ENCODE measurements around the gene LIMD2.
"Not testable (repeated sequence)": the region's sequence is repeated elsewhere in the genome, so short reads cannot be mapped to it uniquely, and the experiment has no call there.

LIMD2 gene

DNA sequence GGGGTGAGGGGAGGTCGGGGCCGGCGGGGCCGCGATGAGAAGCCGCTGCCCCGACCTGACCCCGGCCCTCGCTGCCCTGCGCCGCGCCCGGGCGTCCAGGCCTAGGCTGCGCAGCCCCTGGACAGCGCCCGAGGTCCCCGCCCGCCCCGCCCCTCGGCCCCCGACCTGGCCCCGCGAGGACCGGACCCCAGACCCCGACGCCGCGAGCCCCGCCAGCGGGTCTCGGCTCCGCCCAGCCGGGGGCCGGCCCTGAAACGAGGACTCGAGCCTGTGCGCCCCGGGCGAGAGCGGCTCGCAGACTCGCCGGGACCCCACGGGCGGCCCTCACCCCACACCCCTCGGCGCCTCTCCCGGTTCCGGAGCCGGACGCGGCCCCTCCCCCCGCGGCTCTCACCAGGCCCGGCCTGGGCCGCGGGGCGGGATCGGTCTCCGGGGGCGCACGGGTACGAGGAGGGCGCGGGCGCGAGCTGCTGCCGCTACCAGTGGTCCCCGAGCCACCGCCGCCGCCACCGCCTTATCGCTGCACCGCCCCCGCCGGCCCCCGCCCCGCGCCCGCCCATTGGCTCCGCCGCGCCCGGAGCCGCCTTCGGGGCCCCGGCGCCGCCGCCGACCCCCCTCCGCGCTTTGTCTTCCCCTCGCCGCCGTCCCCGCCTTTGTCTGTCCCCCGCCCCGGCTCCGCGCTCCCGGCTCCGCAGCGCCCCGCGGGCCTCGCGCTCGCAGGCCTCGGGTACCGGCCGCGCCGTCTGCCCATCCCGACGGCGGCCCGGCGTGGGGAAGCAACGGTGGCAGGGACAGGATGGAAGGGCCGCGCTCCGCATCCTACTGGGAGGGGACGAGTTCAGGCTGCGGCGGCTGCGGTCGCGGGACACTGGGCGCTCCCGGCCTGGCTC lies at the start of gene LIMD2:
LIMD2 (minus strand) TSS at position 488 of the 890 bp plus-strand sequence. CDS start 827 bp downstream, outside the sequence.
- Mint-ChIP-seq H3K4me1 (peaks cover 64% of the 10 kb centered on the region), H3K27ac (peak within 1 kb of the TSS; percentile 99), H3K9me3 (no peaks in the 10 kb centered on the region), H3K36me3 (peaks cover 64% of the 10 kb centered on the region), H3K4me3 (peak within 1 kb of the TSS; percentile 94), H3K27me3 (peaks cover 5% of the 10 kb centered on the region)
- peak; percentile 90 for DNase-seq
- CTCF ChIA-PET: interaction anchor here (0.6 kb wide), 1 partner anchor 11 kb away, joined by 3 read pairs; no protein-coding TSS in a partner anchor

DNA sequence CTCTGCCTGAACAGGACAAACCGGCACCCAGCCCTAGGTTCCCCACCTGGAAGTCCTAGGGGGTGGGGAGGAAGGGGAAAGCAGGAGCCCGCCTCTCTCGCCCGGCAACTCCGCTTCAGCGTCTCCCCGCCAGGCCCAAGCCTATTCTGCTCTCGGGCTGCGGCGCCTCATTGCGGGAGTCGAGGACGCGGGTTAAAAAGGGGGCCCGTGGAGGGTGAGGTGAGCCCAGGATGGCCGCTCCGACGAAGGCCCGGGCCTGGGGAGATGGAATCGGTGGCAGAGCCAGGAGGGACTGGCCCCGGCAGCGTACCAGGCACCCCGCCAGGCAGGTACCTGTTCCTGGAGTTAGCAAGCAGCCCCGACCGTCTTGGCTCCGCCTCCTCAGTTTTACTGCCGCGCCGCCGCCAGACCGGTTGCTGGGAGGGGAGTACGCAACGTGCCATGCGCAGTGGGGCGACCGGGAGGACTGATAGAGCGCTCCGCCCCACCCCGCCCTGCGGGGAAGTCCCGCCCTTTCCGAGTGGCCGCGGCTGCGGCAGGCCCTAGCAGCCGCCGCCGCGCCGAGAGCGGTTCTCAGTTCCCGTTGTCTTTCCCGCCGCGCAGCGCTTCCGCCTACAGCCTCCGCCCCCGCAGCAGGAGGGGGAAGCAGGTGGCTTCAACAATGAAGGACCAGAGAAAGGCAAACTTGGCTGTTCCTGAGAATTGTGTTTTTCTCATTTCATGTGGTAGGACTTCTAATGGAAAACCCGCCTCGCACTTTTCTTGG lies 41.7 kb upstream of the LIMD2 start, which contains the start of gene STRADA:
STRADA (minus strand) TSS at position 392 of the 766 bp plus-strand sequence. CDS start 13,430 bp downstream, outside the sequence.
- H3K4me1 Mint-ChIP-seq: peaks cover 34% of the 10 kb centered on the region
- DNase-seq: peak; percentile 100
- H3K27me3 Mint-ChIP-seq: no peaks in the 10 kb centered on the region
- H3K27ac Mint-ChIP-seq: peak within 1 kb of the TSS; percentile 93
- H3K9me3 Mint-ChIP-seq: no peaks in the 10 kb centered on the region
- H3K4me3 Mint-ChIP-seq: peak within 1 kb of the TSS; percentile 91
- CTCF ChIA-PET: interaction anchor here (0.8 to 1.4 kb wide), 2 partner anchors 25 to 92 kb away, joined by 3 to 8 read pairs; no protein-coding TSS in a partner anchor
- peaks cover 16% of the 10 kb centered on the region for H3K36me3 Mint-ChIP-seq

DNA sequence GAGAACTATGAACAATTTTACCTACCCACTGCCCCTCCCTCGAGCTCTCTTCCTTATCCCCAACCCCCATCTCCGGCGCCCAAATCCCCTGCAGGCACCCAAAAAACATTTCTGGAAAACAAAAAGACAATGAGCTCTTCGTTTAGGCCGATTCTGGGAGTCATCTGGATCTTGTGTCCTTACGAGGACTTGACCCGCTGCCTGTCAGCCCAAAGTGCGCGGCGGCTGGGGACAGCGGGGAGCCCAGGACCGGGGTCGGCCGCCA lies 41.1 kb upstream of the LIMD2 start:
- Mint-ChIP-seq H3K4me3 (peak overlapping the region; percentile 91), H3K36me3 (peaks cover 14% of the 10 kb centered on the region), H3K9me3 (no peaks in the 10 kb centered on the region), H3K27ac (peak overlapping the region; percentile 93), H3K27me3 (no peaks in the 10 kb centered on the region), H3K4me1 (peaks cover 34% of the 10 kb centered on the region)
- CTCF ChIA-PET: no interaction called here
- no peak for DNase-seq

DNA sequence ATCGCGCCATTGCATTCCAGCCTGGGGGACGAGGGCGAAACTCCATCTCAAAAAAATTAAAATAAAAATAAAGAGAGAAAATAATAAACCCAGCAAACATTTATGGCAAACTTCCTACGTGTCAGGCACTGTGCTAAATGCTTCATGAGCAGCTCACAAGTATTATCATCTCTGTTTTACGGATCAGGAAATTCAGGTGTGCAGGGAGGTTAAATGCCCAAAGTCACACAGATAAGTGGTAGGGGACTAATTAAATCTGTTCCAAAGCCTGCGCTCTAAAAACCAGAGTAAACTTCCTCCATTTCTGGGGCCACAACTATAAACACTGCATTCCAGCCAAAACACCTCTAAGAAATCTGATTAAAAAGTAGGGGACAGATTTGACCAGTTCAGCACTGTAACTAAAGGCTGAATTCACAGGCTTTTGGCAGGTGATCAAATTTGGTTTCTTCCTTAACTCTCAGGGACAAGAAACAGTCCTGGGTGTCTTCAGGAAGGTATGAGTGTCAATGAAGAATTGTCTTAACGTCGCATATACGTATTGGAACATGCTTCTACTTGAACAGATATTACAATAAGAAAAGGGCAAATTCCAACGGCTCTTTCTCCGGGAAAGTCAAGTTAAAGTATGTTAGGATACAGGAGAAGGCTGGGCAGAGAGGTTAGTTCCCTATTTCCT lies 40.7 kb upstream of the LIMD2 start:
- DNase-seq: no peak
- Mint-ChIP-seq H3K36me3 (peaks cover 9% of the 10 kb centered on the region), H3K27me3 (no peaks in the 10 kb centered on the region), H3K27ac (peak overlapping the region; percentile 93), H3K4me3 (peak overlapping the region; percentile 91), H3K9me3 (no peaks in the 10 kb centered on the region), H3K4me1 (peaks cover 34% of the 10 kb centered on the region)
- CTCF ChIA-PET: no interaction called here

DNA sequence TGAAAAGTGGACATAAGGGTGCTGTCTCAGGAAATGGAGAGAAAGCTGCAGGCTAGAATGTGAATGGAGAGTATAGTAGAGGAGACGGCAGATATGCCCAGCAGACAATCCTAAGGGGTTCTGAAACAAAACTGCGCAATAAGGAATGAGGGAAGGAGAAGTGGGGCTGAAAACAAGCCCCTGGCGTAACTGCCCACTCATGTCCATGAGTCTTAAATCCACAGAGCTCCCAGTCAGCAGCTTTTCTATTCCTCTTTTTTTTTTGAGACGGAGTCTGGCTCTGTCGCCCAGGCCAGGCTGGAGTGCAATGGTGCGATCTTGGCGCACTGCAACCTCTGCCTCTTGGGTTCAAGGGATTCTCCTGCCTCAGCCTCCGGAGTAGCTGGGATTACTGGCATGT lies 35.8 kb upstream of the LIMD2 start:
- Mint-ChIP-seq H3K4me3 (no peak overlapping the region), H3K4me1 (peaks cover 20% of the 10 kb centered on the region), H3K27ac (no peak overlapping the region), H3K36me3 (peaks cover 8% of the 10 kb centered on the region), H3K27me3 (no peaks in the 10 kb centered on the region), H3K9me3 (no peaks in the 10 kb centered on the region)
- no peak for DNase-seq
- CTCF ChIA-PET: interaction anchor here (1.0 to 1.5 kb wide), 3 partner anchors 25 to 33 kb away, joined by 3 to 4 read pairs (median 3); no protein-coding TSS in a partner anchor

DNA sequence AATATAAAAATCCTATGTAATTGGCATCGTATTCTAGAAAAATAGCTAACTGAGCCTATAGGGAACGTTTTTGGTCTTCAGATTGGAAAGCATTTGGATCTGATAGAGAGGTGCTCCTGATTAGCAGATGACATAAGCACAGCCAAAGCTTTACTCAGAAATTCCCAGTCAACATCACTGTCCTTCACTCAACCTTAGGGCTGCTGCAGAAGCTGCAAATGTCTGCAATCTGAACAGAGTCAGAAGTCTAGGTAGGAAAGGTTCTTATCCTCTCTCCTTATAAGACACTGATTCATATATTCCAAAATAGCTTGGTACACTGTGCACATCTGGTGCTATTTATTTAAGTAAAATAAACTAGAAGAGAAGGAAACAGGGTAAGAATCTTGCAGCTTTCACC lies 22.5 kb upstream of the LIMD2 start:
- H3K9me3 Mint-ChIP-seq: no peaks in the 10 kb centered on the region
- DNase-seq: no peak
- no peaks in the 10 kb centered on the region for H3K4me1 Mint-ChIP-seq
- H3K27ac Mint-ChIP-seq: no peak overlapping the region
- CTCF ChIA-PET: interaction anchor here (2.9 kb wide), 1 partner anchor 13 kb away, joined by 19 read pairs; no protein-coding TSS in a partner anchor
- no peak overlapping the region for H3K4me3 Mint-ChIP-seq
- H3K36me3 Mint-ChIP-seq: peaks cover 26% of the 10 kb centered on the region
- H3K27me3 Mint-ChIP-seq: no peaks in the 10 kb centered on the region

DNA sequence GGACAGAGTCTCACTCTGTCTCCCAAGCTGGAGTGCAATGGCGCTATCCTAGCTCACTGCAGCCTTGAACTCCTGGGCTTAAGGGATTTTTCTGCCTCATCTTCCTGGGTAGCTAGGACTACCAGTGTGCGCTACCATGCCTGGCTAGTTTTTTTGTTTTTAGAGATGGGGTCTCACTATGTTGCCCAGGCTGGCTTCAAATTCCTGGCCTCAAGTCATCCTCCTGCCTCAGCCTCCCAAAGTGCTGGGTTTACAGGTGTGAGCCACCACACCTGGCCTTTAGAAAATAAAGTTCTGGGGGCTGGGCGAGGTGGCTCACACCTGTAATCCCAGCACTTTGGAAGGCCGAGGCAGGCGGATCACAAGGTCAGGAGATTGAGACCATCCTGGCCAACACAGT lies 20.3 kb upstream of the LIMD2 start:
- CTCF ChIA-PET: interaction anchor here (0.6 to 2.9 kb wide), 3 partner anchors 10 to 157 kb away, joined by 3 to 19 read pairs (median 3); no protein-coding TSS in a partner anchor
- not testable (repeated sequence) for H3K9me3 Mint-ChIP-seq, H3K27ac Mint-ChIP-seq, H3K4me1 Mint-ChIP-seq, DNase-seq, H3K4me3 Mint-ChIP-seq, H3K27me3 Mint-ChIP-seq
- peaks cover 24% of the 10 kb centered on the region for H3K36me3 Mint-ChIP-seq

DNA sequence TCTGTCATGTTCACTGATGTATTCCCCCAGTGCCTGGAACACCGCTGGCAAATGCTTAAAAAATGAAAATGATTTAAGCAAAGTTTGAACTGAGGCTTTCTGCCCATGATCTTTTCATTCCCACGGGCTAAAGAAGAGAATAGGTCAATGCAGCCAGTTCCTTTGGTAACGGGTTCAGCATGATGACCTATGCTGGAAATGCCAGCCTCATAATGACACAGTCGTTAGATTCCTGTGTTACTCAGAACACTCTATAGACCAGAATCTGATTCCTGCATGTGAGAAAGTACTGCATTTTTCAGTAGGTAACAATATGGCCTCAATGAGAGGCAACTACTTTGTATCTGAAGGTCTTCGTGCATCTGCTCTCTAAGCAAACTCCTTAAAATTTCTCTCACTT lies 19.1 kb upstream of the LIMD2 start:
- no peak overlapping the region for H3K27ac Mint-ChIP-seq
- H3K36me3 Mint-ChIP-seq: peaks cover 22% of the 10 kb centered on the region
- H3K9me3 Mint-ChIP-seq: no peaks in the 10 kb centered on the region
- DNase-seq: no peak
- CTCF ChIA-PET: no interaction called here
- no peaks in the 10 kb centered on the region for H3K4me1 Mint-ChIP-seq
- no peak overlapping the region for H3K4me3 Mint-ChIP-seq
- no peaks in the 10 kb centered on the region for H3K27me3 Mint-ChIP-seq

DNA sequence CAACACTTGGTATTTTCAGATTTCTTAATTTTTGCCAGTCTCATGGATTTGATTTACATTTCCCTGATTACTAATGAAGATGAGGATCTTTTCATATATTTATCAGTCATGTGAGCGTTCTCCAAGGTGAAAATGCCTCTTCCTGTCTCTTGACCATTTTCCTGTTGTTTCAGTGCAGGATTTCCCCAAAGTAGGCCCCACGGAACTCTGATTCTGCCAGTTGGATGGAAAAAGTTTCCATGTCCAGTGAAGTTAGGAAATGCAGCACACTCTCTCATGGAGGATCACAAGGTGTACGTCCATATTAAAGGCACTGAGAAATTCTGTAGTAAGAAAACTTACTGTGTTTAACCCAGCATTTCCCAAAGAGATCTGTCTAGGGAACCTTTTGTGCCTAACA lies 16.5 kb upstream of the LIMD2 start:
- CTCF ChIA-PET: no interaction called here
- H3K27ac Mint-ChIP-seq: no peak overlapping the region

DNA sequence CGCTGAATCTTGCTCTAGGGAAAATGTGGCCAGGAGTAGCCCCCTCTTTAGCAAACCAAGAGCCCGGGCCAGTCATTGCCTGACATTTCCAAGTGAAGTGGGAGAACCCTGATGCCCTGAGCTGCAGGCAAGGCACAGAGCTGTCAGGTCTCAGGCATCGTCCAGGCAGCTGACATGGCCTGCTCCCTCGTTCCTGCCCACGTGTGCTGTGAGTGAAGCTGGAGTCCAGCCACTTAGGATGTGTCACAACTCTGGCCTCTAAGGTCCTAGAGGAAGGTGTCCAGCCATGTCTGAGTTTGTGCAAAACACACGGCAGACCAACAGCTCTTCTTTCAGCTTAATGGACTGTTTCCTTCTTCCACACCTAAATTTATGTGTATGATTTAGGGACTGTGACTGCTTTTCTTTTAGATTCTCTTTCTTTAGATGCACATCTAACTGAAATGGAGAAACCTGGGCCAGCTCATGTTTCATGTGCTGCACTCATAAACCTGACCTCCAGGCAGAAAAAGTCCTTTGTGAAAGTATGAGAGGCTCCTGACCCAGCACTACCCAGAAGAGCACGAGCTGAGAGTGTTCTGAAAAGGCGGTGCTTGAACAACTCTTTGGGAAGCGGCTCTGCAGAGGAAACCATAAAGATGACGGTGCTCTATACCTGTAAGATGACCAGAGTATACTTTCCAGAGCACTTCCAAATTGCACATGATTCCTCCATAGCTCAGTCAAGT lies 14.8 kb upstream of the LIMD2 start:
- DNase-seq: no peak
- H3K4me3 Mint-ChIP-seq: no peak overlapping the region
- CTCF ChIA-PET: interaction anchor here (0.7 to 1.7 kb wide), 3 partner anchors 14 to 289 kb away, joined by 3 to 6 read pairs (median 3); no protein-coding TSS in a partner anchor
- peaks cover 9% of the 10 kb centered on the region for H3K4me1 Mint-ChIP-seq
- no peak overlapping the region for H3K27ac Mint-ChIP-seq
- H3K9me3 Mint-ChIP-seq: no peaks in the 10 kb centered on the region
- no peaks in the 10 kb centered on the region for H3K27me3 Mint-ChIP-seq
- peaks cover 32% of the 10 kb centered on the region for H3K36me3 Mint-ChIP-seq

More for the DNA sequence above, 16.5 kb upstream of the LIMD2 start:
- H3K27me3 Mint-ChIP-seq: no peaks in the 10 kb centered on the region
- H3K36me3 Mint-ChIP-seq: peaks cover 26% of the 10 kb centered on the region
- no peak overlapping the region for H3K4me3 Mint-ChIP-seq
- no peaks in the 10 kb centered on the region for H3K9me3 Mint-ChIP-seq
- no peaks in the 10 kb centered on the region for H3K4me1 Mint-ChIP-seq
- DNase-seq: no peak

DNA sequence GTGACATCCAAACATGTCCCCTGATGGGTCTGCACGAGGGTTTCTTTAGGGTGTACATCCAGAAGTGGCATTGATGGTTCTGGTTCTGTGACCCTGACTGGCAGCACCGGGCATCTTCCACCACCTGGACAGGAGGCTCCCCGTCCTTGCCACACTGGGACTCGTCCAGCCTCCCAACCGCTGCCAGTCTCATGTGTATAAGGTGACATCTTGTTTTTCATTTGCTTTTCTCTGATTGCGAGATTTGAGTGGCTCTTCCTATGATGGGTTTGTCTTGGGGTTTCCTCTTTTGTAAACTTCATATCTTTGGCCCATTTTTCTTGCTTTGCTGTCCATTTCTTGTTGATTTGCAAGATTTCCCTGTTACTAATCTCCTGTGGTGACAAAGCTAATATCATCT lies 9.2 kb upstream of the LIMD2 start:
- no peak for DNase-seq
- Mint-ChIP-seq H3K27me3 (no peaks in the 10 kb centered on the region), H3K4me3 (no peak overlapping the region), H3K27ac (peak overlapping the region; percentile 1), H3K9me3 (no peaks in the 10 kb centered on the region), H3K36me3 (peaks cover 51% of the 10 kb centered on the region), H3K4me1 (peaks cover 61% of the 10 kb centered on the region)
- CTCF ChIA-PET: interaction anchor here (0.7 to 3.9 kb wide), 7 partner anchors 11 to 283 kb away, joined by 3 to 42 read pairs (median 17); partner anchors contain the start of gene MAP3K3

DNA sequence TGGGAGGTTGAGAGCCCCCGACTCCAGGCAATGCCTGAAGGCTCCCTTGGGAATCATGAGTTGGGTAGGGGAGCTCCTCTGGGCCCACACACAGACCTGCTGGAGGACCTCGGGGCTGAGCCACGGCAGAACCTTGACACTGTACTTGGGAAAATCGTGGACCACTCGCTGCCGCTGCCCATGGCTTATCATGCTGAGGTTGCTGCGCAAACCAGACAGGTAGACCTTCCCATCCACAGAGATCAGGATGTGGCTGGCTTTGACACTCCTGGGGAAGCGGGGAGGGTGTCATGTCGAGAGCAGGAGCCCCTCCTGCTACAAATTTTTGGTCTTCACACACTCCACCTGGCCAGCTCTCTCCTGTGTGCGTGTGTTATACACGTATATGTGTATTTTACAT lies 7.2 kb upstream of the LIMD2 start:
- peaks cover 63% of the 10 kb centered on the region for H3K36me3 Mint-ChIP-seq
- peak overlapping the region; percentile 83 for H3K27ac Mint-ChIP-seq
- peak overlapping the region; percentile 38 for H3K4me3 Mint-ChIP-seq
- H3K4me1 Mint-ChIP-seq: peaks cover 81% of the 10 kb centered on the region
- DNase-seq: no peak
- no peaks in the 10 kb centered on the region for H3K27me3 Mint-ChIP-seq
- no peaks in the 10 kb centered on the region for H3K9me3 Mint-ChIP-seq
- CTCF ChIA-PET: interaction anchor here (1.0 to 2.8 kb wide), 3 partner anchors 10 to 281 kb away, joined by 3 to 14 read pairs (median 3); no protein-coding TSS in a partner anchor

DNA sequence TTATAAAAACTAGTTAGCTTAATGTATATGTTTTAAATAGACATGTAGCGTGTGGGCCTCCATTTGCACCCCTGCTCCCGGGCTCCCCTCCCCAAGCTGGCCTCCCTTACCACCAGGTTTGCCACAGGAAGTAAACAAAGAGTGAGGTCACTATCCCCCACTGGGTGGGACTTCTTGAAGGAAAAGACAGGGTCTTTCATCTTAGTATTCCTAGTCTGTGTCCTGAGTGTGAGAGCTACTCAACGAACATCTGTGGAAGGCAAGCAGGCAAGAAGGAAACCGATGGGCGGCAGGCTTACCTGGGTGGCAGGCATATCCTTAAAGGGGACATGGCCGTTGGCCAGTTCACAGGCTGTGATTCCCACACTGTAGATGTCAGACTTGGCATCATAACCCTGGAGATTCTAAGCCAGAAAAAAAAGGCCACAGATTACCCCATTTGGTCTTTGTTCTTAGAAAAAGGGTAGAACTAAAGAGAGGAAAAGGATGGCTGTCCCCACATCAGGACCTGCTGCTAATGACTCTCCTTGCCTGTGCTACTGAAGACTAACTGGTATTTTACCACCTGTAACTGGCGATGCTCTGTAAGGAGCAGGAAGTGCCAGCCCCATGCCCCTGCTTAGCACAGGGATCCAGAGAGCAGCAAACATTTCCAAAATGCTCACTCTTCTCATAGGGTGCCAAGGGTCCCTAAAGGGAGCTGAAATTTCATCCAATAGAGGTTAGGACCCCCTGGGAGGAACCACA lies 6.6 kb upstream of the LIMD2 start:
- Mint-ChIP-seq H3K27ac (peak overlapping the region; percentile 83), H3K4me1 (peaks cover 86% of the 10 kb centered on the region), H3K36me3 (peaks cover 60% of the 10 kb centered on the region)

More for the DNA sequence above, 6.6 kb upstream of the LIMD2 start:
- Mint-ChIP-seq H3K9me3 (no peaks in the 10 kb centered on the region), H3K27me3 (no peaks in the 10 kb centered on the region), H3K4me3 (peak overlapping the region; percentile 63)
- peak; percentile 48 for DNase-seq
- CTCF ChIA-PET: interaction anchor here (1.0 to 2.8 kb wide), 4 partner anchors 9 to 128 kb away, joined by 3 to 14 read pairs (median 4); no protein-coding TSS in a partner anchor
